Keratinocyte (primary cell): ENCODE results near the gene ARL17B.
"Not testable (repeated sequence)": the region's sequence is repeated elsewhere in the genome, so short reads cannot be mapped to it uniquely, and the experiment has no call there.

Experiments
- CTCF ChIP-seq, 3 experiments: IDR thresholded peaks in 1 of 3; conservative IDR thresholded peaks in 1 of 3; optimal IDR thresholded peaks in 1 of 3; 2 replicates in 2 of 3; 3 replicates in 1 of 3; pipeline versions ENCODE3 to v1.5.1; 2011; ENCODE audit warnings: low read length in 3 of 3, mild to moderate bottlenecking in 3 of 3, moderate library complexity in 2 of 3, control low read depth in 1 of 3, inconsistent platforms in 1 of 3; ENCODE audit not compliant: insufficient read depth in 2 of 3; ENCODE audit errors: extremely low read depth in 1 of 3
- EZH2 ChIP-seq: IDR thresholded peaks from one replicate; pipeline ENCODE4 v1.6.1; 2012; ENCODE audit warnings: inconsistent platforms, mild to moderate bottlenecking, low read length, moderate library complexity

- TF ChIP-seq CTCF (optimal IDR thresholded peaks at IDR 0.05 in 1 of 3, IDR thresholded peaks at IDR 0.05 in 1 of 3, conservative IDR thresholded peaks at IDR 0.05 in 1 of 3; ENCODE audit: extremely low read depth in 1 of 3, insufficient read depth in 2 of 3, low read length in 3 of 3); EZH2: not testable (repeated sequence)
These were observed 117.1 kb downstream of the ARL17B start for GRCh38 chr17:46244339-46244913.
